GM18526 (cell line): ENCODE data around the gene NELL1.

Source experiments
- POLR2A ChIP-seq: IDR thresholded peaks from 3 replicates; pipeline ENCODE4 v1.6.1; 2011; ENCODE audit not compliant: insufficient read length; ENCODE audit errors: extremely low read depth

NELL1 gene

DNA sequence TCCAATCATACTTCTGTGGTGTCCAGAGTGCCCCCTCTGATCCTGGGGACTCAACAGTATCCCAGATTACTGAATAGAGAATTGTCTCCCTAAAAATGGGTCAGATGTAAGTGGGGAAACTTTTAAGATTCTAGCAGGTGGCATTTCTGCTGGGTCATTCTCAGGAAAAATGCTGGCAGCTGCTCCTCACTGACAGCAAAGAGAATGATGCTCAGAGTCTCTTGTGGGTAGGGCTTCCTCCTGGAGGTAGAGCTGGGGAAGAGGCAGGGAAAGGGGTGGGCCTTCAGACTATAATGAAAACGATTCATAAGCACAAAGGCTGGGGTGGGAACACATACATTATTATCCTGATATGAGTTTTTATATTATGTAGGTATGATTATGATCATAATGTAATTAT, 647.2 kb downstream of the NELL1 start:
- no peak for TF ChIP-seq POLR2A

DNA sequence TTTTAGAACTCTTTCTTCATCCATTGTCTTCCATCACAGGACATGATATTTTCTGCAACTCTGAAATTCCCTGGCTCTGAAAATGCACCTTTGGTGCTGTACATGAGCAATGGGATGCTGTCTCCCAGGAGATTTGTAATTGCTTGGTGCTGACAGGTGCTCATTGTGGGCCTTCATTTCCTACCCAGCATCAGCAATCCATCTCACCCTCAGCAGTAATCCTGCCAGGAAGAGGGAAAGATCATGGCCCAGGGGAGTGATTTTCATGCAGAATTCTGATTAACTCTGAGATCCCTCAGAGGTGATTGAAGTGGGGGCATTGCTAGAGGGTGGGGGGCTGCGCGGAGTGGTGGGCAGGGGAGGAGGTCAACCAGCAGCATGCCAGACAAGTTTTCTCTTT, 651.7 kb downstream of the NELL1 start:
- TF ChIP-seq POLR2A = no peak

DNA sequence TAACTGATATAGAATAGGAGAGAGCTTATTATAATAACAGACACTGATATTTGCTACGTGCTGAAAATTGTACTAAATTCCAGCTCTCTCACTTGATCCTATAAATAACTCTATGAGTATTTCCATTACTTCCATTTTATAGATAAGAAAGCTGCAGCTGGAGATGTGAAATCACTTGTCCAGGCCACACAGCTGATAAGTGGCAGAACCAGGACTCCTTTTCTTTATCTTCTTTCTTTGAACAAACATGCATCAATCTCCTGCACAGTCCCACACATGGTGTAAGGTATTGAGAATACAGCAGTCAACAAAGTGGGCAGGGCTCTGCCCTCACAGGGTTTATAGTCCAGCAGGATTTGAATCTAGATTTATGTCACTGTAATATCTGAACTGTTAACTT, 652.1 kb downstream of the NELL1 start:
- no peak for TF ChIP-seq POLR2A

DNA sequence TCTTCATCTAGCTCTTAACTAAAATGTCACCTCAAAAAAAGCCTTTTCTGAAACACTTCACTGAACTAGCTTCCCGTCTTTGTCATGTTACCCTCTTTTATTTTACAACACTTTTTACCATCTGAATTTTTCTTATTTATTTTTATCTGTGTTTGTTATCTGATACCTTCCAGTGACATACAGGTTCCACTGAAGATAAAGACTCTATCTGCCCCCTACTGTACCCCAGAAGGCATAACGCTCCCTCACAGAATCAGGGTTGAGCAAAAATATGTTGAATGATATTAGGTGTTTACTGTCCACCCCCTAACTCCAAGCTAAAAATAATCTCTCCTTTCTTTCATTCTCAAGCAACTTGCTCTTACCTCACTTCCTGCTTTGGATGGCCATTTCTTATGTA, 654.2 kb downstream of the NELL1 start:
- no peak for TF ChIP-seq POLR2A

DNA sequence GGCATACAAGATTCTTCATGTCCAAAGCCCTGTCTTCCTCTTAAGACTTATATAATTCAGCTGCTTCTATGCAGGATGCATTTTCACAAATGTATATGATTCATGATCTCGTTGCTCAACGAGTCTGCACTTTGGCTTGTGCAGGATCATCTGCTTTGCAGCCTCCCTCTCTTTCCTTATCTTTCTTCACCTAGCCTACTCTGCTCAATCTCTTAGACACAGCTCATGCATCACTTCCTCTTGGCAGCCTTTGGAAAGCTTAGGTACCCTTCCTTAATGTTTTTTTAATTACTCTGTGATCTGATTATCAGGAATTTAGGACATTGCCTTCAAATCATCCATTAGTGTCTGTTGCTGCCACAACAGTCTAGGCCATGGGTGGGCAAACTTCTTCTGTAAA, 673.8 kb downstream of the NELL1 start:
- no peak for TF ChIP-seq POLR2A

DNA sequence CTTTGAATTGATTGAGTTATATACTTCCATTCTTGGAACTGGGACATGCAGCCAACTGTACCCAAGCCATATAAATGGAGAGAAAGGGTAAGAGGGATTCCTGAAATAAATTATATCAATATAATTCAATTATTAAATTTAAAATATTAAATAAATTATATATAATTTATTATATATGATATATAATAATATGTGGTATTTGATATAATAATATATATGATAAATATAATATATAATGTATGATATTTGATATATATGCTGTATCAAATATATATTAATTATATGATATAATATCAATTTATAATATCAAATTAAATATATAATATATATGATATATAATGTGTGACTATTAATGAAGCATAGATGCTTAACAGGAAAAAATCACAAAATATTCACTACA, 677.0 kb downstream of the NELL1 start:
- no peak for TF ChIP-seq POLR2A

DNA sequence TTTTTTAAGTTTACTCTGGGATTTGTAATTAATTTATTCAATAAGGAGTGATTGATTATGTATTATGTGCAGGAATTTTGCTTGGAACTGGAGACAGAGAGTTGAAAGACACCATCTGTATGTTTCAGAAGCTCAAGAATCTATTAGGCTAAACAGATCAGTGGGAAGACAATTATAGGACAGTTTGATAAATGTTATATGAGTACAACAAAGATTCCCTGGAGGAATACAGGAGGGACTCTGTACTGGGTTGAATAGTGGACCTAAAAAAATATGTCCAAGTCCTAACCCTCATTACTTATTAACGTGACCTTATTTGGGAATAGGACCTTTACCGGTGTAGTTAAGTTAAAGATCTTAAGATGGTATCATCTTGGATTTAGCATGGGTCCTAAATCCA, 681.2 kb downstream of the NELL1 start:
- TF ChIP-seq POLR2A = no peak

DNA sequence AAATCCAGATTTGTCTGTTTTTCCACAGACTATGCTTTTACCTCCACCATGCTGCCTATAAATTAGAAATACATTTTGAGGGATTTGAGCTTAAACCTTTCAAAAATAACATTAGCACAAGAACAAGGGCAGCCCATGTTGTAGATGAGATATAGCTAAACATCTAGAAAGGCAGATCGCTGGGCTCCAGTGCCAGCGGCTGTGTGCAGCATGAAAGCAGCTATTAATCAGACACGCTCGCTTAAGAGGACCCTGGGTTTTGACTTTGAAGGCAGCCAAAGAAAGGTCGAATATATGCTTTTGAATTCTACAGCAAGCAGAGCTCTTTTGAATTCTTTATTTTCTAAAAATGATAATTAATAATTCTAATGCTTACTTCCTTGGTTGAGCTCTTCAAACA, 684.0 kb downstream of the NELL1 start:
- no peak for TF ChIP-seq POLR2A

DNA sequence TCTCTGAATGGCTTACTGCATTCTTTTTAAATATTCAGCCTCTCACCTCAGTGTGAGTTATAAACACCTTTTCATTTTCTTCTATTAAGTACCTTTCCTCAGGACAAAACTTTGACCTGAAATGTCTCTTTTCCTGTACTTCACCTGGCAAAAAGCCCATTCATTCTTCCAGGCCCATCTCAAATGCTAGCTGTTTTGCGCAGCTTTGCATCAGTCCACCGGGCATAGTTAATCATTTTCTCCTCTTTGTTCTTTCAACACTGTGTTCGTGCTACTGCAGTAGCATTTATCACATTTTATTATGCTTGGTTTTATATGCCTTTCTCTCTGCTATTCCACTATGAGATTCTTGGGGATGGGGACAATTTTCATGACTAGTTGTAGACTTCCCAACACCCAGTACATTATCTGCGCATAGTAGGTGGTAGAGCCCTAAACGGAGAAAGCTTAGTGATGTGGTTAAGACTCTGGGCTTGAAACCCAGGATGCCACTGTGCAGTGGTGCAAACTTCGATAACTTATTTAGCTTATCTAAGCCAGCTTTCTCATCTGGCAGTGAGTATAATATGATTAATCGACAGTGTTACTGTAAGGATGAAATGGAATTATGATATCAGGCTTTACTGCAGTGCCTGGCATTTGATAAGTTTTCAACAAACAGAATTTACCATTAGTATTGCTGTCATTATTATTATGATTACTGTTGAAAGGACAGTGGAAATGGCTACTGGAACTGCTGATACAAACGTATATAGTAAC, 695.7 kb downstream of the NELL1 start:
- TF ChIP-seq POLR2A = no peak

DNA sequence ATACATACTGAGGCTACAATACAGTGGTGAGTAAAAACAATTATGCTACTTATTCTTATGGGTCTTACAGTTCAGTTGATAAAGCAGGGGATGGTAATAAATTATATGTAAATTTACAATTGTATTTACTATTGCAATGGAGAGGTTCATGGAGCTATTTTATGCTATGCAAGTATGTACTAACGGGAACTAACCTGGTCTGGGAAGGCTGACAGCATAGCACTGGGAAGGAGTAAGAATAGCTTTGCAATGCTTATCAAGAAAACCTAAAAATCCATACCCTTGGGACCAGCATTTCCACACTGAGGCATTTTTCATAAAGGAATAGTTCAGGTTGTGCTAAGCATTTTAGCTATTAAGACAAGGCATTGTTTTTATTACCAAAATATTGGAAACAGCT, 700.6 kb downstream of the NELL1 start:
- no peak for TF ChIP-seq POLR2A

DNA sequence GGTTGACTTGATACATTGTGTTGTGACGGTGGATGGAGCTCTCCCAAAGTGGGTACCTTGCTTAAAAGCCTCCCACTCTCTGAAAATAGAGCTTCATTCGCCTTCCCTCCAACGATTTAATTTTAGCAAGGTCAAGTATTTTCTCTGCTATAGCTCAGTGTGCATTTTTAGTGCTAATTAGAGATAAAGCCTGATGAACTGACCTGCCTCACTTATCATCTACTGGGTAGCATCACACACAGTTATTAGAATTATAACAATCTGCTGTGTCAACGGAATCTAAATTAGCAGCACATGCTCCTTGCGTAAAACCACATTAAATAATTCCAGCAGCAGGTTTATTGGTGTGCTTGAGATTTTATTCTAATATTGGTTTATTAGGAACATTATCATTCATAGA, 701.7 kb downstream of the NELL1 start:
- TF ChIP-seq POLR2A = no peak

DNA sequence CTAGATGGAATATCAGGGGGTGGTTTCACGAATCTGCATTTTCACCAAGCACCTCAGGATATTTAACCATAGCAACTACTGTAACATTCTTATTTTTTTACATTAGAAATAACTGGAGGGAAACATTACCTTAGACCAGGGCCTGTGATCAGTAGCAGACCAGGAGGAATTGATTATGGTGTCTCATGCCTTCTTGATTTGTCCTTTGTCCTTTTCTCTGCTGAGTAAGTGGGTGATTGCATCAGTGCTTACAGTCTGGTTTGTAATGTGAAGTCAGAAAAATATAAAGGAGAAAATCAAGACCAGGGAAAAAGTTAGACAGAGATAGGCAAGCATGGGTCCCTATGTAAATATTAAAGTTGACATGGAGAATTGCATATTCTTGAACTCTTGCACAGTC, 703.3 kb downstream of the NELL1 start:
- TF ChIP-seq POLR2A = no peak

DNA sequence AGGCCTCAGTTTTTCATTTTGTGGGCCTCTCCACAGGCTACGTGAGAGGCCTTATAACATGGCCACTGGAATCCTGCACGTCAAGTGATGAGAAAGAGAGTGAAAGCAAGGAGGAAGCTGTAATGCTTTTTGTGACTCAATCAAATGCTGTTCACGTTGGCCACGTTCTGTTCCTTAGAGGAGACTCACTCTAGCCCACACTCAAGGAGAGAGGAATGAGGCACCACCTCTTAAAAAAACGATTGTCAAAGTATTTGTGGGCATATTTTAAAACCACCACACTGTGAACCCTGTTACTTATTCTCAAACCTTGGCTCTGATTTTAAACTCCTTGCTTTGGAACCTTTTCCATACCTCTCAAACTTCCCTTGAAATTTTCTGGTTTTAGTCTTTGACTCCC, 705.0 kb downstream of the NELL1 start:
- TF ChIP-seq POLR2A = no peak

DNA sequence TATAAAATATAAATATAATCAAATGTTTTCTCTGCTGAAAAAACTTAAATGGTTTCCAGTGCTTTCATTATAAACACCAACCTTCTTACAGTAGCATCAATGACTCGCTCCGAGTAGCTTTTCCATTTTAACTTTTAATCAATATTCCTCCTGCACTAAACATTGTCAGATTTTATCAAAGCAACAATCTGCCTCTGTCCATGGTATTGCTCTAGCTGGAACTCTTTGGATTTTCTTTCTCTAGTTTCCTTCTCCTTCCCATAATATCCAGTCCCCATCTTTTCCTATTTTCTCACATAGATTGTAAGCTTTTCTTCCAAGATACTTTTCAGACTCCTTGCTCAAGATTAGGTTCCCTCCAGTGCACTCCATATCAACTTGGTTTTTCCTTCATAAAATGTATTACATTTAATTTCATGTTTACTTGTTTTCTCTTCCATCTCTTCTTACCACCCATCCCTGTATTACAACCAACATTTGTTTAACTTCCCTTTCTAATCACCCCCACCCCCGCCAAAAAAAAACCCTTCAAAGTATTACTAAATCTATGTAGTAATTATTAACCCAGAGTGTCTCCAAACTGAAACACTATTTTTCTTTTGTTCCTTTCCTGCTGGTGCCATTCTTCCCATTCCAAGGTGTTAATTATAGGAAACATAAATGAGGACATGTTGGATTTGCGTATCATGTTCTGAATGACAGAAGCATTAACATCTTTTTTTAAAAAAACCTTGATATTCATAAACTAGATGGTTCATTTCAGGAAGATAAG, 716.5 kb downstream of the NELL1 start:
- TF ChIP-seq POLR2A = no peak

DNA sequence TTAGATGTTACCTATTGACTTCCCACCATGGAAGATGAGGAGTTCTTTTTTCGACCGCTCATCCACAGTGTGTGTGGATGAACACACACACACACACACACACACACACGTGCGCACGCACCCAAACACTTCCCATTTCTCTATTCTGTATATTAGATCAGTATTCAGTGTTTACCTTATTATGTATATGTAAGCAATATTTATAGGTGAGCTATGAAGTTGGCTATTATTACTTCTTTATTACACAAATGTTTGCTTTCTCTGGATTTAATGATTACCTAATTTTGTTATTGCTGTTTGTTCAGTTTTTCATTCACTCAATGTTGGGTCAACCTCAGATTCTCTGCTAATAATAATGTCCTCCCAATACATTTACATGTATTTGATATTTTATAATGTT, 721.0 kb downstream of the NELL1 start:
- no peak for TF ChIP-seq POLR2A

DNA sequence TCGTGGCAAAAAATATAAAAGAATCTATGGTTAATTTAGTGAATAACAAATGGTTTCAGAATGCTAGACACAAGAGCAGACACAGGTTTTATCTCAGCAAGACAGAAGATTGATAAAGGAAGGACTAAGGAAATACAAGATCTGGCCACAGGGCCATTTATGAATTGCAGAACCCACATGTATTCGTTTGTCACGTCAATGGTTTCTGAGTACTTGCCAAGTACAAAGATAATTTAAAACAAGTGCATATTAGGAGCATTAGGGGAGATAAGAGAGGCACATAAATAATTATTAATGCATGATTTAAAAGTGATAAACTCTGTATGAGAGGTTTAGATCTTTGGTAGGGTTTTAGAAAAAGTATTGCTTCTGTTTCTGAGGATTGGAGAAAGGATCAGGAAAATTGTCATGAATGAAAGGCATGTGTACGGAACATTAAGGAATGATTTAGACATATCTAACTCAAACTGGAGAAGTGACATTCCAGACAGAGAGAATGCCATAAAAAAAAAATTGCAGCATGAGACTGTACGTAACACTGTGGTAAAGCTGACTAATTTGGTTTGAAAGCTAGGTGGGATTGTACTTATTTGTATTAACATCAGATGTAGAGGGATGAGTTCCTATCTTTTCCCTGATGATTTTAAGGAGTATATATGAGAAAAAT, 727.1 kb downstream of the NELL1 start:
- TF ChIP-seq POLR2A = no peak
